ENCODE results near the gene TXNDC15.

DNA sequence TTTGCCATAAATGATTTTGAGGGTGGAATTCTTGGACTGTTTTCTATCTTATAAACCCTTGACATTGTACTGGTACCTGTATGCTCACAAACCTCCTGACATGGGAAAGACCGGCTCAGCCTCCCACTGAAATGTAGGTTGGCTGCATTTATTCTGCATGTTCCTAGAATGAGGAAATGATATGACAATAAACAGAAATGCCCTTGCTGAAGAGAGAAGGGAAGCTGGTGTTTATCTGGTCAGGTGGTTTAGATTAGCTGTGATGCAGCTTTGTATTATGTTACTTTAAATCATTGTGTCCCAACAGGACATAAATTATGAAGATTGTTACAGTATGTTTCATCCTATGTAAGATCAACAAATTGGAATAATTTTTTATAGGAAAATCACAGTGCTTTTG is 70.5 kb downstream of the TXNDC15 start:
- TF ChIP-seq CTCF (conservative IDR thresholded peaks at IDR 0.05; ENCODE audit: low read length) (no peak), EZH2phosphoT487 (IDR thresholded peaks at IDR 0.05; ENCODE audit: borderline replicate concordance) (no peak)

All from Loucy (cell line).